Measurements from ENCODE around the gene LMAN1L. TPM values are rescaled to one million over a fixed set of nuclear protein-coding genes. Genes with fewer than 3 reads are reported as not detected.

Gene LMAN1L
- total RNA-seq, 2 donors from 2014 or later, result not detected

- Histone ChIP-seq H3K4me3 (no peak overlapping the region), H3K4me1 (ENCODE audit: control insufficient read depth in 1 of 2, low read depth in 2 of 2) (peaks cover 35 to 47% of the 10 kb centered on the region in 2 donors), H3K9me3 (no peaks in the 10 kb centered on the region), H3K36me3 (no peaks in the 10 kb centered on the region), H3K27ac (no peak overlapping the region), H3K27me3 (replicated peaks; ENCODE audit: insufficient read depth) (no peaks in the 10 kb centered on the region)
- TF ChIP-seq CTCF (IDR thresholded peaks at IDR 0.05), result no peak
- DNase-seq (ENCODE audit: low spot score) (no peak), ATAC-seq (ENCODE audit: insufficient number of reproducible peaks, low FRiP score, low read depth) (no peak)
Observed at GRCh38 chr15:74793135-74794028, 19.3 kb upstream of the LMAN1L start.

GRCh38 chr15:74794248-74794969 is 18.2 kb upstream of the LMAN1L start:
- no peak overlapping the region for H3K4me3 ChIP-seq
- peaks cover 3% of the 10 kb centered on the region for H3K36me3 ChIP-seq
- no peak for ATAC-seq (ENCODE audit: insufficient number of reproducible peaks, low FRiP score, low read depth)
- no peak overlapping the region for H3K27ac ChIP-seq
- H3K27me3 ChIP-seq (replicated peaks; ENCODE audit: insufficient read depth), result no peaks in the 10 kb centered on the region
- DNase-seq (ENCODE audit: low spot score), result no peak
- H3K9me3 ChIP-seq, result no peaks in the 10 kb centered on the region
- no peak for TF ChIP-seq CTCF (IDR thresholded peaks at IDR 0.05)
- H3K4me1 ChIP-seq (ENCODE audit: control insufficient read depth in 1 of 2, low read depth in 2 of 2), result peaks cover 25 to 37% of the 10 kb centered on the region in 2 donors

- ATAC-seq (ENCODE audit: insufficient number of reproducible peaks, low FRiP score, low read depth), result no peak
- H3K4me1 ChIP-seq (ENCODE audit: control insufficient read depth in 1 of 2, low read depth in 2 of 2), result peaks cover 19 to 31% of the 10 kb centered on the region in 2 donors
- DNase-seq (ENCODE audit: low spot score), result no peak
Observed at GRCh38 chr15:74794970-74795349, 17.7 kb upstream of the LMAN1L start.

GRCh38 chr15:74795966-74796625 is 16.5 kb upstream of the LMAN1L start:
- H3K27ac ChIP-seq, result no peak overlapping the region
- no peak for ATAC-seq (ENCODE audit: insufficient number of reproducible peaks, low FRiP score, low read depth)

More at GRCh38 chr15:74794970-74795349, 17.7 kb upstream of the LMAN1L start:
- TF ChIP-seq CTCF (IDR thresholded peaks at IDR 0.05), result no peak
- H3K27me3 ChIP-seq (replicated peaks; ENCODE audit: insufficient read depth), result no peaks in the 10 kb centered on the region
- H3K9me3 ChIP-seq, result no peaks in the 10 kb centered on the region
- H3K27ac ChIP-seq, result no peak overlapping the region
- H3K36me3 ChIP-seq, result peaks cover 3% of the 10 kb centered on the region
- H3K4me3 ChIP-seq, result no peak overlapping the region

More at GRCh38 chr15:74795966-74796625, 16.5 kb upstream of the LMAN1L start:
- H3K36me3 ChIP-seq, result peaks cover 4% of the 10 kb centered on the region
- DNase-seq (ENCODE audit: low spot score), result no peak
- H3K4me3 ChIP-seq, result no peak overlapping the region
- H3K27me3 ChIP-seq (replicated peaks; ENCODE audit: insufficient read depth), result no peaks in the 10 kb centered on the region
- no peaks in the 10 kb centered on the region for H3K9me3 ChIP-seq
- no peak for TF ChIP-seq CTCF (IDR thresholded peaks at IDR 0.05)
- H3K4me1 ChIP-seq (ENCODE audit: control insufficient read depth in 1 of 2, low read depth in 2 of 2), result peaks cover 10 to 20% of the 10 kb centered on the region in 2 donors

Data from thoracic aorta (tissue), 2 donors.